Stimulated activated CD8-positive, alpha-beta memory T cell treated with anti-CD3 and anti-CD28 coated beads, Interleukin-4, amount 100 ng/mL, for 1 hour (primary cell): ENCODE results near the gene ADH1C.
"Not testable (repeated sequence)": the region's sequence is repeated elsewhere in the genome, so short reads cannot be mapped to it uniquely, and the experiment has no call there.

Experiments used
- DNase-seq, 2 donors: peaks; one replicate each; pipeline ENCODE4 v3.0.0-alpha.2; 2020; ENCODE audit warnings: low read depth in 2 of 2, low spot score in 1 of 2

The ADH1C gene

DNA sequence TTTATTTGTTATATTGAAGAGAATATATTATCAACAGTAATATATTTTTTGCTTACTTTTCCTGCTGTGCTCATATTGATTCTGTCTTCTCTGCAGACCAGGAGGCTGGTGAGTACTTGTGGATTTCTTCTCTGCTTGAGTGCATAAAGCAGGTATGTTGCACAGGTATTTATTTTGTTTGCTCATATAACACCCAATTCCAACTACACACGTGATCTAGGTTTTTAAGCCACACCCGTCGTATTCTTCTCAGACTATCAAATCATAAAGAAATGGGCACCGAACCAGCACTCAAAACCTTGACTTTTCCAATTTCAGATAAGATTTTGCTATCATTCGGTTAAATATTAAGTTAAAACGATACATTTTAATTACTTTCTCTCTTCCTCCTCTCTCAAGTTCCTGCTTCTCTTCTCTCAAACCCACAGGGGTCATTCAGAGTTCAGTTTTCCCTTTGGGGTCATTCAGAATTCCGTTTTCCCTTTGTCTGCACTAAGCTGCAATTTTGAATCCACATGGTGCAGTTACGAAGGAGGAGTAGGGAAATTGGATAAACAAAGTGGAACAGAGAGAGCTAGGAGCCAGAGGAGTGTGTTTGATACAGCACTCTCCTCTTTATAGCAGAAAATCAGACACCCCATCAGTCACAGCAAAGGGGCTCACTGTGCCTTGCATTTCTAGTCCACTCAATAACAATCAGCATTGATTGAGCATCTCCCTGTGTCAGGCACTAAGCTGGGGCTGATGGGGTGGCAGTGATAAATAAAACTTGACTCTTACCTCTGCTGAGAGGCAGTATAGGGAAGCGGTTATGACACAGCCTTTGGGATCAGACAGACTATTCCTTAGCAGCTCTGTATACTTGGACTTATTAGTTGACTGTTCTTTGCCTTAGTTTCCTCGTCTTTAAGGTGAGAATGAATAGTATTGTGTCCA, at the start of gene ADH1C:
ADH1C (minus strand) TSS at position 145 of the 936 bp plus-strand sequence; CDS start at position 74, 71 bp downstream.
- DNase-seq, result no peak

DNA sequence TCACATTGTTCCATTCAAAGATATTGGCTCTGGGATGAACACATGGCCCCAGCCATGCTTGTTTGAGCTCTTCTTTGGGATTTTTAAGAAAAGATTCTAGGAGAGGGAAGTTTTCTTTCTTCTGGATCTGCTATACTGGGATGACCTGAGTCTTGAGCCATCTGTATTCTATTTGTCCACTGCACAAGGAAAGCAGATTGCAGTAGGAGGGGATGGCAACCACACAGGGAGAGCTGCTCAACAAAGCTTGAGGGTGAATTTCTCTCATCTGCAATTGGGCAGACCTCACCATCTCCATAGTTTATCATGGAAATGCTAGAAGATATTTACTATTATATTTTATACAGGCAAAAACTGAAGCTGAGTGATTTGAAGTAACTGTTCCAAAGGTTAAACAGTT, 48.3 kb upstream of the ADH1C start:
- no peak for DNase-seq

DNA sequence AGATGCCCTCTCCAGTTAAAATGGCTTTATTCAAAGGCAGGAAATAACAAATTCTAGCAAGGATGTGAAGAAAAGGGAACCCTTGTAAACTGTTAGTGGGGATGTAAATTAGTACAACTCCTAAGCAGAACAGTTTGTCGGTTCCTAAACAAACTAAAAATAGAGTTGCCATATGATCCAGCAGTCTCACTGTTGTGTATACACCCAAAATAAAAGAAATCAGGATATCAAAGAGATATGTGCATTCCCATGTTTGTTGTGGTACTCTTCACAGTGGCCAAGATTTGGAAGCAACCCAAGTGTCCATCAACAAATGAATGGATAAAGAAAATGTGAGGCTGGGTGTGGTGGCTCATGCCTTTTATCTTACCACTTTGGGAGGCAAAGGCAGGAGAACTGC, 46.5 kb upstream of the ADH1C start:
- DNase-seq, result no peak

DNA sequence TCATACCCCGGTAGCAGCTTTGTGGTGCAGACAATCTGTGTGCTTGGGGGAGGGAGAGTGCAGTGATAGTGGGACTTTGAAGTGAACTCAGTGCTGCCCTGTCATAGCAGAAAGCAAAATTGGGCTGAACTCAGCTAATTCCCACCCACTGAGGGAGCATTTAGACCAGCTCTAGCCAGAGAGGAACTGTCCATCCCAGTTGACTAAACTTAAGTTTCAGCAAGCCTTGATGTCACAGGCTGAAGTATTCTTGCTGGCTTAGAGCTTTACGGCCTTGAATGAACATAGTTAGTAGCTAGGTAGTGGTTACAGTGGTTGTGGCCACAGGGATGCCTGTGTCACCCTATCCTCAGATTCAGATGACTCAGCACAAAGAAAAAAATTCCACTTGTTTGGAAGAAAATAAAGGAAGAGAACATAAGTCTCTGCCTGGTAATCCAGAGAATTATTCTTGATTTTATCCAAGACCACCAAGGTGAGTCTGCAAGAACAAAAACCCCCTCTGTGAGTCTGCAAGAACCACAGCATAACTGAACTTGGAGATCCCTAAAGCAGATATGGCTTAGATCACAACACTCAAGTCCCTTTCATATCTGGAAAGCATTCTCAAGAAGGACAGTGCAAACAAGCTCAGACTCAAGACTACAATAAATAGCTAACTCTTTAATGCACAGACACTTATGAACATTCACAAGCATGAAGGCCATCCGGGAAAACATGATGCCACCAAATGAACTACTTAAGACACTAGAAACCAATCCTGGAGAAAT, 43.2 kb upstream of the ADH1C start:
- no peak for DNase-seq

DNA sequence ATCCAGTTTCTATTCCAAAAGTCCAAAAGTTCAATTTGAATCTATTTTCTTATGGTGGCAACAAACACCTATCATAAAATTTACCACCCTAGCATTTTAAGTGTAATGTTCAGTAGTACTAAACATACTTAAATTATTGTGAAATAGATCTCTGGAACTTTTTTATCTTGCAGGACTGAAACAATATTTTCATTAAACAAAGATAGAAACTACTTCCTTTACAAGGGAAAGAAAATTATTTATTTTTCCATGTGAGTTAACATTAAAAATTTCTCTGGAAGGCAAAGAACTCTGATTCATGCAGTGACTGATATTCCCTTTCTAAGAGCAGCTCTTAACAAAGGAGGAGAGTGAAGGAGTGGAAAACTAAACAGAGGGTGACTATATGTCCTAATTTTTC, 42.4 kb upstream of the ADH1C start:
- DNase-seq, result no peak

DNA sequence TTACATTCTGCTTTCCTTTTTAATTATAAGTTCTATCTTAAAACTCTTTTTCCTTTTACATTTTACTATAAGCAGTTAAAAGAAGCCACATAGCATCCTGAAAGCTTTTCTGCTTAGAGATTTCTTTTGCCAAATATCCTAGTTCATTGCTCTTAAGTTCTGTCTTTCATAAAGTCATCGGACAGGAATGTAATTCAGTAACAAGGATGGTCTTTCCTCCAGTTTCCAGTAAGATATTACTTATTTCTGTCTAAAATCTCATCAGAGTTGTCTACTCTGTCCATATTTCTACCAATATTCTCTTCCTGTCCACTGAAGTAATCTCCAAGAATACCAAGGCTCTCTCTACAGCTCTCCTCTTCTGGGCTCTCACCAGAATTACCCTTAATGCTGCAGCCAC, 37.5 kb upstream of the ADH1C start:
- DNase-seq, result no peak

DNA sequence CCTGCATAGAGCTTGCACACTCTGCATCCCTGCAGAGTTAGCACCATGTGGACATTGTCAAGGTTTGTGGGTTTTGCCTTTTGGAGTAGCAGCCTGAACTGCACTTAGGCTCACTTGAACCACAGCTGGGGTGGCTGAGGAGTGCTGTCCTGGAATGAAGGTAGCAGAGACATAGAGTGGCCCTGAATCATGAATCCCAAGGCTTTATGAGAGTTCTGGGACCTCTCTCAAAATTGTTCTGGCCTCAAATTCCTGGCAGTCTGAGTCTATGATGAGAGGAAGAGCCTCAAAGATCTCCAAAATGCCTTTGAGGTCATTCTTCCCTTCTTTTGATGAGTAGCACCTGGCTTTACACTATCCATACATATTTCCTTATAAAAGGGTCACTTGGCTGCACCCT, 37.1 kb upstream of the ADH1C start:
- DNase-seq, result no peak

DNA sequence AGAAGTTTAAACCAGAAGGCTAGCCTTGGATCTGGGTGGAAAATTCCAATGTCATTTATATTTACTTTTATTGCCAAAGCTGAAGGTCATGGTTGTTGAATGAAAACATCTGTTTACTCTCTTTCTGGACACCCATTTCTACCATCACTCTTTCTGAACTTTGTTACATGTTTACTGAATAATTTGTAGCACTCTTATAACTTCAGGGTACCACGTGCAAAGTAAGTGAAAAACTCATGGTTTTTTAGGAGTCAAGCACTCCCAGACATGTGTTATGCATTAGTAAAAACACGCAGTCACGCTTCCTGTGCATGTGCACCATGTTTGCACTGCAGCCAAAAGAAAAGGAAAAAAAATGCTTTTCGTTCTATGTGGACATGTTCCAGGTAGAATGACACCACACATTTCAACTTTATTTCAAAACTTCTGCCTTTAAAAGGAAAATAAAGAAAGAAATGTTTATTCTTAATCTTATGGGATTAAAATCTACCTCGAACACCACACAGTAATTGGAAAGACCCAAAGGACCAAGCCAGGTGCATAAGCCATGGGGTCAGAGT, 31.4 kb upstream of the ADH1C start:
- no peak for DNase-seq

DNA sequence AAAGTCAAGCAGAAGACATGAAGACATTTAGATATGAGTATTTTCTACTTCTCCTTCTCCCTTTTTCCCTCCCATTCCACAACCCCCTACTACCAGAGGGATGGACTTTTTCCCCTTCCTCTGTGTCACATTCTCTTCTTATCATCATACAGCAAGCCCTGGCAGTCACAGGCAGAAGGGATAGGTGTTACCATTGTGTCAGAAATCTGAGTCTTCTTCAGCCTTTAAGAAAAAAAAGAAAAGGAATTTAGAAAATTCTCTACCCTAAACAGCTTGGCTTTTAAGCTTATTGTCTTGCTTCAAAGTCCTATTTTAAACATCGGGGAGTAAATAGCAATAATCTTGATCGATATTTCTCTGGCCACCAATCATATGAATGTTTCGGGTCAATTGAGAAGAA, 30.9 kb upstream of the ADH1C start:
- no peak for DNase-seq

DNA sequence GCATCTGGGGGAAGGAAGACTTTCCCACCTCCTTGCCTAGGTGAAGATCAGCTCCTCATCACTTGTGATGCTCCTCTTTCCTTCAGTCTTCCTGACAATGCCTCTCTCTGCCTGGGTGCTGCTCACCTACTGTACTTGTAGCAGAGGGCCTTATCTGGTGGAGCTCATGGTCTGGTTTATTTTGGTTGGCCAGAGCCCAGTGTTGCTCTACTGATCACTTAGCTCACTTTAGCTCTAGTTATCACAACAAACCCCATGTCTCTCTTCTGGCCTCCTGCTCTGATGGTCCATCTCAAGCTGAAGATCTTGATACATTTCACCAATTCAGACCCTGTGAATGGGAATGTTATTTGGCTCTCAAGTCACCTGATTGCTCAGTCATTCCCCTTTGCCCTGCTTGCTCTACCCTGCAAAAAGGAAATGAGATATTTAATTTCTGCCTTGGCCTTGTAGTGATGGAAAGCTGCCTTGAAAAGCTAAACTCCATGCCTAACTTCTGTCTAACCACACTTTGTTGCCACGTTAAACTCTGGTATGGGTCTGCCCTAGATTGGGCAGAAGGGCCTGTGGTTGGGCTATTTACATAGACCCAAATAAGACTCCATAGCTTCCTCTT, 30.3 kb upstream of the ADH1C start:
- no peak for DNase-seq

DNA sequence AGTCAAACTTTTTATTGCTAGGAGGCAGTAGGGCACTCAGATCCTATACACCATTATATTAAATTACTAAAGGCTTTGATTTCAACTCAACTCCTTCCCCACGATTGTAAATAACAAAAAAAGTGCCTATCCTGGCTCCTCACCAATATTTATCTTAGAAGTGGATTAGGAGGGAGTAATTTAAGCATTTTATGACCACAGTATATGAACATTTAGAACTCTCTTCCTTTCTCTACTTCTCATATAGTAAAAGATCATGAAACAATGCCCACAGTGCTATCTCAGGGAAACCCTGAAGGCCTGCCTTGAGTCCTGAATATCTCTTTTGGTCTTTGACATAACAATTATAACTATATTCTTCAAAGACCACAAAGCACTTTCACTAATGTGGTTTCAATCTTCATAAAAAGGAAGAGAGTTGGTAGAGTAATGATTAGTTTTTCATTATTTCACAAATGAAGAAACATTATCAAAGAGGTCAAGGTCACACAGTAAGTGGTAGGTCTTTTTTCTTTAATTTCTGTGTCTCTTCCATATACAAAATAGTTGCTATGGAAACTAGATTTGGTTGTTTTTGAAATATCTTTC, 29.1 kb upstream of the ADH1C start:
- DNase-seq, result no peak

DNA sequence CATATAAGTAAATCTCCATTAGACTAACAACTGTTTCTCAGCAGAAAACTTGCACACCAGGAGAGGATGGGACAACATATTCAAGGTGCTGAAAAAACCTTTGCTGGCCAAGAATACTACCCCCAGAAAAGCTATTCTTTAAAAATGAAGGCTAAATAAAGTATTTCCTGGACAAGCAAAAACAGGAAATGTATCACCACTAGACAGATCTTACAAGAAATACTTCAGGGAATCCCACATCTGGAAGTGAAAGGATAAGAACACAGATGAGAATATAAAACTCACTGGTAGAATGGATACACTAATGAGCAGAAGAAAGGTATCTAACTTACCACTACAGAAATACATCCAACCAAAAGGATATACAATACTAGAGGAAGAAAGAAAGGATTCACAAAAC, 27.0 kb upstream of the ADH1C start:
- no peak for DNase-seq

DNA sequence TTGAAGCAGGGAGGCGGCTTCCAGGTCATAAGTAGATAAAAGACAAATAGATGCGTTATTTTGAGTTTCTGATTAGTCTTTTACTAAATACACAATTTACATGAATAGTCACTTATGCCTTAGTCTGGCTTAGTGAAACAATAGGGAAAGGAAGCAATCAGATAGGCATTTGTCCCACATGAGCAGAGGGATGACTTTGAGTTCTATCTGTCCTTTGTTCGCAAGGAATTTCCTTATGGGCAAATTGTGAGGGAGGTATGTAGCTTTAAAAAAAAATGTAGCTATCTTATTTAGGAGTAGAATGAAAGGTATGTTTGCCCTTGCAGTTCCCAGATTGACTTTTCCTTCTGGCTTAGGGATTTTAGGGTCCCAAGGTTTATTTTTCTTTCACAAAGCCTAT, 26.3 kb upstream of the ADH1C start:
- DNase-seq, result no peak

DNA sequence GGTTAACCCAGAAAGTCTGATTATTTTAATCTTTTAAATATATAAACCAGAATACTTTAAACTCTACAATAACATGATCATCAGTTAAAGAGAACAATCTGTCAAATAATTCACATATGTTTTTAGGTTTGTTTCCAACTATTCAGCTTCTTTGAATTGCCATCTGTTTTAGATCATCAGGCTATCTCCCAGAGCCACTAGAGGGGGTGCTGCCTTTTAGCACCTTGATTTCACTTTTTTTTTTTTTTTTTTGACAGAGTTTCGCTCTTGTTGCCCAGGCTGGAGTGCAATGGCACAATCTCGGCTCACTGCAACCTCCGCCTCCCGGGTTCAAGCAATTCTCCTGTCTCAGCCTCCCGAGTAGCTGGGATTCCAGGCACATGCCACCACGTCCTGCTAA, 24.8 kb upstream of the ADH1C start:
- not testable (repeated sequence) for DNase-seq

DNA sequence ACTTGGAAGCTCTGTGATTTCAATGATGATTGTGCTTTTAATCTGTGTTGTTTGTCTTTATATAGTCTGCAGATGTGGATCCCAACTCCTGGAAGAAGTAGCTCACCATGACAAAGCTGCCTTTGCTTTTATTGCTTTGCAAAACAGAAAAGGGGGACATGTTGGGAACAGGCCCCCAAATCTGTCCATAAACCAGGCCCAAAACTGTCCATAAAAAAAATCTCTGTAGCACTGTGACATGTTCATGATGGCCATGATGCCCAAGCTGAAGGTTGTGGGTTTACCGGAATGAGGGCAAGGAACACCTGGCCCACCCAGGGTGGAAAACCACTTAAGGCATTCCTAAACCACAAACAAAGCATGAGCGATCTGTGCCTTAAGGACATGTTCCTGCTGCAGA, 19.9 kb upstream of the ADH1C start:
- DNase-seq, result not testable (repeated sequence)

DNA sequence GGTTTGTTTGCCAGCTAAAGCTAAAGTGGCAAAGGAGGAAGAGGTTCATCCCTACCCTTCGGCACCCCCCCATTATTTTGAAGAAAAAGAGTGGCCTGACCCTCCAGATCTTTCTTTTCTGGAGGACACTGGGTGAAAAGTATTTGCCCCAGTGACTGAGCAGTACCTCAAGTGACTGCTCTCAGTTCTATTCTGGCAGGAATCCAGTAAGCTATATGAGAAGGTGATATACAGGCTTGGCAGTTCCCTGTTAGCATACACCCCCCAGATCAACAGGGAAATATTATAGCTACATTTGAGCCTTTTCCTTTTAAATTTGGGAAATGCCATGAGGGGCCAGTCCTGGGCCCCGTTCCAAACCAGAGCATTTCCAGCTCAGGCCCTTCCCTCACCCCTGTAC, 15.3 kb upstream of the ADH1C start:
- not testable (repeated sequence) for DNase-seq

DNA sequence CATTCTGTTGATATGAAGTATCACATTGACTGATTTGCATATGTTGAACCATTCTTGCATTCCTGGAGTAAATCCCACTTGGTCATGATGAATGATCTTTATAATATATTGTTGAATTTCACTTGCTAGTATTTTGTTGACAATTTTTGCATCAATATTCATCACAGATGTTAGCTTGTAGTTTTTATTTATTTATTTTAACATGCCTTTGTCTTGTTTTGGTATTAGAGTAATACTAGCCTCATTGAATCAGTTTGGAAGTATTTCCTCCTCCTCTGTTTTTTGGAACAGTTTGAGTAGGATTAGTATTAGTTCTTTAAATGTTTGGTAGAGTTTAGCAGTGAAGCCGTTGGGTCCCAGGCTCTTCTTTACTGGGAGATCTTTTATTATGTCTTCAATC, 13.9 kb upstream of the ADH1C start:
- DNase-seq, result no peak

DNA sequence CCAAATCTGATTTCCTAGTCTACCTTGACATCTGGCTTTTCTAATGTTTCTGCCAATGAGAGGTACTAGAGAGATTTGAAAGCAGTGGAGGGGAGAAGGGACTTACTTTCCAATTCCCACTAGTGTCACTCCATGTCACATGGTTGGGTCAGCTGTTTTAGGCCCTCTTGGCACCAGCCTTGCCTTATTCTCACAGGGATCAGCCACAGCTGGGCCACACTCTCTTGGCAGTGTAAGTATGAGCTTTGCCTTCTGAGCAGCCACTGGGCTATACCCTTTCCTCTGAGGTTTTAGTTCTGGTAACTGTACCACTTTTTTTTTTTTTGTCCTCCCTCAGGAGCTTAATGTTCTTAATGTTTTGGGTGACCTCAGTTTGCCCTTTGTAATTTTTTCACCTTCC, 10.2 kb upstream of the ADH1C start:
- DNase-seq, result no peak

DNA sequence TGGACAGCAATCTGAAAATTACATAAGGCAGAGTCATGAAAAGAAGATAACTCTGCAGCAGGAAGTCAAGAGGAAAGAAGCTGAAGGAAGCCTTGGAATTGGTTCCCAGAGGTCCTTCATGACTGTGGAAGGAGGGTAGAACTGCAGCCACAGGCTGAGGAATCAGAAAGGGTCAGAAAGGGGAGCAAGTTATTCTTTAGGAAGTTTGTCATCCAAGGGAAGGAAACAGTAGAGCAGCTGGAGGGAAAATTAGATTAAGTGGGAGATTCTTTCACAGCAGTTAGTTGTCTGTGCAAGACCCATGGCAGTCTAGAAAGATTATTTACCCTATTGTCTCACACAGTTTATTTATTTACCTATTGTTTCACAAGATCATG, 9.3 kb upstream of the ADH1C start:
- no peak for DNase-seq

DNA sequence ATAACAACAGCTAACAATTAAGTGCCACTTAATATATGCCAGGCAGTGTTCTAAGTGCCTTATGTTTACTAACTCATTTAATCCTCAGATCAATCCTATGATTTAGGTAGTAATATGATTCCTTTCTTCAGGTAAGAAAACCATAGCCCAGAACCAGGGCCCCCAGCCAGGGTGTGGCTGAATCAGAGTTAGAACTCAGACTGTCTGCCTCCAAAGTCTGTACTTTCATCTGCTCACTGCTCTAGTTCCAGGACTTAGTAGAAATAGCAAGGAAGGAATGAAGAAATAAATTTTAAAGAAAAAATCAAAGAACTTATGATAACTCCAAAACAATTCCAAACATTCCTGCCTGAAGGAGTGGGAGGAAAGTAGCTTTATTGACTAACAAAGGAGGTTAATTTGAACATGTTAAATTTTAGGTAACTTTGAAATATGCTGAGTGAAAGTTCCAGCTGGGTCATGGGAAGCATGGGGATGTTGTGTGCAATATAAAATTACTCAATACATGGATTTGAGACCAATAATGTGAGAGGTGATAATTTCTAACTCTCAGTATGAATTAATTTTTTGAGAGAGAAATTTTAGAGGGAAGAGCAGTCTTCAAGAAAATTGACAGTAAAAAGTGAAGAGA, 8.8 kb upstream of the ADH1C start:
- no peak for DNase-seq
